ENCODE data around the gene EIF6.

Gene EIF6

DNA sequence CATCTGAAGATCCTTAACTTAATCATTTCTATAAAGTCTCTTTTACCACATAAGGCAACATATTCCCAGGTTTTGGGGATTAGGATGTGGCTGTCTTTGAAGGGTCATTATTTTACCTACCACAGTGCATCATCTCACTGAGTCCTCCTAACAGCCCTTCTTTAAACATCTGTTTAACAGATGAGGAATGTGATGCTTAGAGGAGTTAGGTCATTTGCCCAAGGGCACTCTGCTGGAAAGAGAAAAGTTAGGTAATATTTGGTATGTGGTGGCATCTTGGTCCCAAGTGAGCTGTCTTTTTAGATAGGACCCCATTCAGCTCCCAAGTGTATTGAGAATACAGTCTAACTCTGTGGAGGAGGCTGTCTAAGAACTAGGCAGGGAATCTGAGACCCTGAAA lies 47.1 kb downstream of the EIF6 start:
- no peak overlapping the region for H3K27ac ChIP-seq
- DNase-seq (ENCODE audit: low read depth, low spot score): no peak

- no peak for DNase-seq (ENCODE audit: low read depth, low spot score)
Observed at GRCh38 chr20:35235881-35236280, 48.7 kb downstream of the EIF6 start.

DNA sequence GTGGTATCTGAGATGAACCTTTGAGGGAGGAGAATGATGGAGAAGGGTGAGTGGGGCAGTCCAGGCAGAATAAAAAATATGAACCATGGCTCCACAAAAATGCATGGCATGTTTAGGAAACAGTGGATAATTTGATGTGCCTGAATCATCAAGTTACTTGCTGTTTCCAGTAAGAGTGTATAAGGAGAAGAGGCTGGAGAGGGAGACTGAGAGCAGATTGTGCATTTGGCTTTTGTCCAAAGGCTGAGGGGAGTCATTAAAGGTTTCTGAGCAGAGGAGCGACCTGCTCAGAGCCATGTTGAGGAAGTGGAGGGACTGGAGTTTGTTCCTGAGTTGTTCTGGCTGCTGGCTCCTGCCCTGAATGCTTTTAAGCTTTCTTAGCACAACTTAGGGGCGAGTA lies 52.0 kb downstream of the EIF6 start:
- H3K27ac ChIP-seq: no peak overlapping the region
- no peak for DNase-seq (ENCODE audit: low read depth, low spot score)

More at GRCh38 chr20:35235881-35236280, 48.7 kb downstream of the EIF6 start:
- no peak overlapping the region for H3K27ac ChIP-seq
